ENCODE data around the gene TAAR9.

Gene TAAR9

GRCh38 chr6:132505158-132505557 is 32.9 kb upstream of the TAAR9 start:
- no peaks in the 10 kb centered on the region for H3K36me3 ChIP-seq (ENCODE audit: insufficient read depth)

GRCh38 chr6:132506461-132506860 is 31.6 kb upstream of the TAAR9 start:
- TF ChIP-seq CTCF (conservative IDR thresholded peaks at IDR 0.05; ENCODE audit: low read depth, low read length): no peak
- no peak overlapping the region for H3K4me2 ChIP-seq
- no peaks in the 10 kb centered on the region for H3K36me3 ChIP-seq (ENCODE audit: insufficient read depth)
- peaks cover 12% of the 10 kb centered on the region for H3K4me1 ChIP-seq (ENCODE audit: low read depth, poor library complexity, severe bottlenecking)
- no peak overlapping the region for H3K4me3 ChIP-seq (IDR thresholded peaks at IDR 0.05; ENCODE audit: insufficient read depth, low read depth, low read length)
- no peak overlapping the region for H3K9ac ChIP-seq
- peaks cover 19% of the 10 kb centered on the region; the same call in 1 of the 2 replicates for H3K79me2 ChIP-seq (ENCODE audit: insufficient read depth, low read depth)
- no peak overlapping the region for H2AFZ ChIP-seq (ENCODE audit: low read depth)
- H3K27ac ChIP-seq: no peak overlapping the region
- no peaks in the 10 kb centered on the region for H3K27me3 ChIP-seq (ENCODE audit: insufficient read depth, low read depth)
- H4K20me1 ChIP-seq (ENCODE audit: insufficient read depth): no peaks in the 10 kb centered on the region

More at GRCh38 chr6:132505158-132505557, 32.9 kb upstream of the TAAR9 start:
- Histone ChIP-seq H3K9ac (no peak overlapping the region), H4K20me1 (ENCODE audit: insufficient read depth) (no peaks in the 10 kb centered on the region), H3K4me2 (no peak overlapping the region), H3K79me2 (ENCODE audit: insufficient read depth, low read depth) (peaks cover 9% of the 10 kb centered on the region; the same call in 1 of the 2 replicates), H3K4me3 (IDR thresholded peaks at IDR 0.05; ENCODE audit: insufficient read depth, low read depth, low read length) (no peak overlapping the region), H3K4me1 (ENCODE audit: low read depth, poor library complexity, severe bottlenecking) (no peaks in the 10 kb centered on the region), H2AFZ (ENCODE audit: low read depth) (no peak overlapping the region), H3K27me3 (ENCODE audit: insufficient read depth, low read depth) (no peaks in the 10 kb centered on the region), H3K27ac (no peak overlapping the region)
- TF ChIP-seq CTCF (conservative IDR thresholded peaks at IDR 0.05; ENCODE audit: low read depth, low read length): no peak

- no peak overlapping the region for H3K4me3 ChIP-seq (IDR thresholded peaks at IDR 0.05; ENCODE audit: insufficient read depth, low read depth, low read length)
- no peaks in the 10 kb centered on the region for H3K36me3 ChIP-seq (ENCODE audit: insufficient read depth)
- H3K4me1 ChIP-seq (ENCODE audit: low read depth, poor library complexity, severe bottlenecking): peaks cover 18% of the 10 kb centered on the region
- H3K4me2 ChIP-seq: no peak overlapping the region
- no peak overlapping the region for H3K27ac ChIP-seq
- no peak for TF ChIP-seq CTCF (conservative IDR thresholded peaks at IDR 0.05; ENCODE audit: low read depth, low read length)
- H3K9ac ChIP-seq: no peak overlapping the region
- peaks cover 26% of the 10 kb centered on the region; the same call in 1 of the 2 replicates for H3K79me2 ChIP-seq (ENCODE audit: insufficient read depth, low read depth)
- H4K20me1 ChIP-seq (ENCODE audit: insufficient read depth): no peaks in the 10 kb centered on the region
- H2AFZ ChIP-seq (ENCODE audit: low read depth): no peak overlapping the region
- no peaks in the 10 kb centered on the region for H3K27me3 ChIP-seq (ENCODE audit: insufficient read depth, low read depth)
Measured at GRCh38 chr6:132506869-132507808, 30.9 kb upstream of the TAAR9 start.

GRCh38 chr6:132511210-132511830 is 26.8 kb upstream of the TAAR9 start:
- Histone ChIP-seq H3K4me3 (IDR thresholded peaks at IDR 0.05; ENCODE audit: insufficient read depth, low read depth, low read length) (no peak overlapping the region), H3K9ac (no peak overlapping the region), H2AFZ (ENCODE audit: low read depth) (no peak overlapping the region), H3K27ac (no peak overlapping the region), H3K4me1 (ENCODE audit: low read depth, poor library complexity, severe bottlenecking) (peaks cover 34% of the 10 kb centered on the region), H3K27me3 (ENCODE audit: insufficient read depth, low read depth) (no peaks in the 10 kb centered on the region), H4K20me1 (ENCODE audit: insufficient read depth) (no peaks in the 10 kb centered on the region), H3K36me3 (ENCODE audit: insufficient read depth) (no peaks in the 10 kb centered on the region), H3K4me2 (peak overlapping the region; percentile 85), H3K79me2 (ENCODE audit: insufficient read depth, low read depth) (peaks cover 25% of the 10 kb centered on the region; the same call in 1 of the 2 replicates)
- TF ChIP-seq CTCF (conservative IDR thresholded peaks at IDR 0.05; ENCODE audit: low read depth, low read length): no peak
